Neural cell (in vitro differentiated cells): Measurements from ENCODE around the gene NMU. TPM values are rescaled to one million over a fixed set of nuclear protein-coding genes. Genes with fewer than 3 reads are reported as not detected.

Experiments
- H2AFZ ChIP-seq: fragments of 200-600, 300-800 bp; sonication (generic), shearing (Covaris generic); 2 replicates; pipeline ENCODE4 v1.6.0; 2014; ENCODE audit warnings: low read depth, mild to moderate bottlenecking, antibody characterized with exemption, low read length, moderate library complexity
- H3F3A ChIP-seq: fragments of 200-600 bp; shearing (Covaris generic); 2 replicates; pipeline ENCODE4 v1.6.1; 2016; ENCODE audit warnings: mild to moderate bottlenecking, moderate library complexity, mixed read lengths, antibody characterized with exemption, low read length; ENCODE audit not compliant: insufficient read depth, poor library complexity, severe bottlenecking
- H3K27ac ChIP-seq: fragments of 200-600, 300-800 bp; sonication (generic), shearing (Covaris generic); 2 replicates; pipeline ENCODE4 v1.5.1; 2014; ENCODE audit warnings: mild to moderate bottlenecking, low read length, moderate library complexity
- H3K27me3 ChIP-seq: fragments of 300-800, 200-600 bp; sonication (generic), shearing (Covaris generic); 2 replicates; pipeline ENCODE4 v1.6.0; 2014; ENCODE audit warnings: mild to moderate bottlenecking, low read depth, low read length, moderate library complexity; ENCODE audit not compliant: insufficient read depth
- H3K36me3 ChIP-seq: fragments of 300-800, 200-600 bp; sonication (generic), shearing (Covaris generic); 2 replicates; pipeline ENCODE4 v1.5.1; 2014; ENCODE audit warnings: mild to moderate bottlenecking, antibody characterized with exemption, low read length, moderate library complexity; ENCODE audit not compliant: insufficient read depth
- H3K4me2 ChIP-seq: fragments of 300-800, 200-600 bp; sonication (generic), shearing (Covaris generic); 2 replicates; pipeline ENCODE4 v1.6.0; 2014; ENCODE audit warnings: mild to moderate bottlenecking, low read length
- H3K4me3 ChIP-seq: fragments of 300-800, 200-600 bp; sonication (generic), shearing (Covaris generic); 2 replicates; pipeline ENCODE4 v1.5.1; 2014; ENCODE audit warnings: mild to moderate bottlenecking, low read length, moderate library complexity
- H3K79me2 ChIP-seq: fragments of 200-600 bp; shearing (Covaris generic); replicated peaks from 2 replicates; pipeline ENCODE4 v1.6.0; 2014; ENCODE audit warnings: mild to moderate bottlenecking, low read length, moderate library complexity; ENCODE audit not compliant: insufficient read depth
- H3K9ac ChIP-seq: fragments of 300-800, 200-600 bp; sonication (generic), shearing (Covaris generic); 2 replicates; pipeline ENCODE4 v1.6.1; 2016; ENCODE audit warnings: mild to moderate bottlenecking, low read length, mixed read lengths
- H3K9me2 ChIP-seq: fragments of 200-600 bp; shearing (Covaris generic); 2 replicates; pipeline ENCODE4 v1.6.1; 2016; ENCODE audit warnings: mild to moderate bottlenecking, low read length, mixed read lengths; ENCODE audit not compliant: insufficient read depth
- H3K9me3 ChIP-seq: fragments of 200-600, 300-800 bp; sonication (generic), shearing (Covaris generic); 2 replicates; pipeline ENCODE4 v1.6.1; 2016; ENCODE audit warnings: mild to moderate bottlenecking, mixed run types, low read length, moderate library complexity, mixed read lengths
- H4K20me1 ChIP-seq: fragments of 200-600 bp; shearing (Covaris generic); 2 replicates; pipeline ENCODE4 v1.6.1; 2016; ENCODE audit warnings: mild to moderate bottlenecking, mixed run types; ENCODE audit not compliant: insufficient read depth
- CTCF ChIP-seq: fragments of 450-650 bp; IDR thresholded peaks from 2 replicates; pipeline ENCODE4 v1.5.1; 2014; ENCODE audit warnings: antibody characterized with exemption, mild to moderate bottlenecking, moderate library complexity; ENCODE audit not compliant: poor library complexity, severe bottlenecking
- EP300 ChIP-seq: fragments of 450-650 bp; conservative IDR thresholded peaks from 2 replicates; pipeline ENCODE4 v1.6.1; 2014; ENCODE audit warnings: antibody characterized with exemption, mild to moderate bottlenecking, moderate library complexity; ENCODE audit not compliant: poor library complexity, severe bottlenecking
- EZH2 ChIP-seq: fragments of 200-600, 300-800 bp; shearing (Covaris generic), sonication (generic); IDR thresholded peaks from 2 replicates; pipeline ENCODE4 v1.6.1; 2014; ENCODE audit warnings: antibody characterized with exemption, low read length, borderline replicate concordance, mild to moderate bottlenecking; ENCODE audit not compliant: insufficient read depth, poor library complexity, severe bottlenecking
- MXI1 ChIP-seq: fragments of 450-650 bp; conservative IDR thresholded peaks from 2 replicates; pipeline ENCODE4 v1.6.1; 2014; ENCODE audit warnings: antibody characterized with exemption, mild to moderate bottlenecking; ENCODE audit not compliant: poor library complexity, severe bottlenecking
- POLR2AphosphoS5 ChIP-seq: IDR thresholded peaks from 2 replicates; pipeline ENCODE4 v1.6.1; 2012
- RAD21 ChIP-seq: fragments of 450-650 bp; conservative IDR thresholded peaks from 2 replicates; pipeline ENCODE4 v1.6.1; 2014; ENCODE audit warnings: antibody characterized with exemption, mild to moderate bottlenecking, moderate library complexity
- REST ChIP-seq: IDR thresholded peaks from 2 replicates; pipeline ENCODE4 v1.6.1; 2012; ENCODE audit warnings: borderline replicate concordance
- SMC3 ChIP-seq: fragments of 450-650 bp; conservative IDR thresholded peaks from 2 replicates; pipeline ENCODE4 v1.6.1; 2014; ENCODE audit warnings: antibody characterized with exemption, mild to moderate bottlenecking, moderate library complexity; ENCODE audit not compliant: poor library complexity
- TAF1 ChIP-seq: IDR thresholded peaks from 2 replicates; pipeline ENCODE4 v1.6.1; 2012; ENCODE audit warnings: low read depth
- polyA plus RNA-seq: library from polyadenylated mRNA; depleted of rRNA; stranded (reverse); fragments of >200 nt; gene quantifications from 2 replicates; pipeline ENCODE4 v1.2.3, GENCODE V29; 2014

Gene NMU
- polyA plus RNA-seq, 1 donor from 2014 or later, result 47.2 TPM

- Histone ChIP-seq H3K4me2 (peak overlapping the region; percentile 85), H3K9ac (no peak overlapping the region), H3K9me3 (no peaks in the 10 kb centered on the region), H2AFZ (no peak overlapping the region), H3K9me2 (no peaks in the 10 kb centered on the region), H3K27me3 (no peaks in the 10 kb centered on the region), H3F3A (peaks cover 8% of the 10 kb centered on the region), H3K79me2 (no peaks in the 10 kb centered on the region), H3K27ac (no peak overlapping the region), H3K36me3 (no peaks in the 10 kb centered on the region), H3K4me3 (peak overlapping the region; percentile 82), H4K20me1 (no peaks in the 10 kb centered on the region)
- no peak for TF ChIP-seq REST
- TF ChIP-seq EP300, result no peak
- TF ChIP-seq EZH2, result no peak
- no peak for TF ChIP-seq POLR2AphosphoS5
- no peak for TF ChIP-seq SMC3
- TF ChIP-seq TAF1, result no peak
- no peak for TF ChIP-seq RAD21
- TF ChIP-seq MXI1, result no peak
- TF ChIP-seq CTCF, result no peak
Measured at GRCh38 chr4:55633903-55634302, 2.2 kb downstream of the NMU start.

- H2AFZ ChIP-seq, result no peak overlapping the region
Measured at GRCh38 chr4:55625835-55626234, 10.3 kb downstream of the NMU start.

More at GRCh38 chr4:55625835-55626234, 10.3 kb downstream of the NMU start:
- Histone ChIP-seq H3K9me3 (no peaks in the 10 kb centered on the region), H3K4me3 (no peak overlapping the region), H3K79me2 (no peaks in the 10 kb centered on the region), H3F3A (no peaks in the 10 kb centered on the region), H3K4me2 (no peak overlapping the region), H3K9ac (no peak overlapping the region), H3K27me3 (no peaks in the 10 kb centered on the region), H3K27ac (no peak overlapping the region), H4K20me1 (no peaks in the 10 kb centered on the region), H3K9me2 (no peaks in the 10 kb centered on the region), H3K36me3 (no peaks in the 10 kb centered on the region)
- TF ChIP-seq TAF1 (no peak), SMC3 (no peak), CTCF (no peak), POLR2AphosphoS5 (no peak), RAD21 (no peak), EP300 (no peak), REST (no peak), MXI1 (no peak), EZH2 (no peak)
